ENCODE measurements around the gene CCNQ.

Gene CCNQ

GRCh38 chrX:153620576-153620975 lies 21.6 kb upstream of the CCNQ start:
- TF ChIP-seq, protein P1, sequence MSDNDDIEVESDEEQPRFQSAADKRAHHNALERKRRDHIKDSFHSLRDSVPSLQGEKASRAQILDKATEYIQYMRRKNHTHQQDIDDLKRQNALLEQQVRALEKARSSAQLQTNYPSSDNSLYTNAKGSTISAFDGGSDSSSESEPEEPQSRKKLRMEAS (IDR thresholded peaks at IDR 0.05), result no peak
- TF ChIP-seq FOXM1 (IDR thresholded peaks at IDR 0.05; ENCODE audit: borderline replicate concordance, low read depth) (no peak), TEAD4 (IDR thresholded peaks at IDR 0.05) (no peak), RAD21 (IDR thresholded peaks at IDR 0.05; ENCODE audit: low read depth) (no peak), CREB1 (IDR thresholded peaks at IDR 0.05; ENCODE audit: low read depth) (no peak), ZBTB7A (IDR thresholded peaks at IDR 0.05; ENCODE audit: low read depth) (no peak), EGR1 (IDR thresholded peaks at IDR 0.05) (no peak), CEBPB (IDR thresholded peaks at IDR 0.05) (no peak), TCF12 (IDR thresholded peaks at IDR 0.05; ENCODE audit: low read depth) (no peak), TAF1 (IDR thresholded peaks at IDR 0.05; ENCODE audit: low read depth) (no peak), YY1 (IDR thresholded peaks at IDR 0.05; ENCODE audit: low read depth) (no peak), EP300 (IDR thresholded peaks at IDR 0.05; ENCODE audit: borderline replicate concordance) (no peak), NFIC (IDR thresholded peaks at IDR 0.05) (no peak), USF1 (IDR thresholded peaks at IDR 0.05) (no peak)
- TF ChIP-seq, protein P2, sequence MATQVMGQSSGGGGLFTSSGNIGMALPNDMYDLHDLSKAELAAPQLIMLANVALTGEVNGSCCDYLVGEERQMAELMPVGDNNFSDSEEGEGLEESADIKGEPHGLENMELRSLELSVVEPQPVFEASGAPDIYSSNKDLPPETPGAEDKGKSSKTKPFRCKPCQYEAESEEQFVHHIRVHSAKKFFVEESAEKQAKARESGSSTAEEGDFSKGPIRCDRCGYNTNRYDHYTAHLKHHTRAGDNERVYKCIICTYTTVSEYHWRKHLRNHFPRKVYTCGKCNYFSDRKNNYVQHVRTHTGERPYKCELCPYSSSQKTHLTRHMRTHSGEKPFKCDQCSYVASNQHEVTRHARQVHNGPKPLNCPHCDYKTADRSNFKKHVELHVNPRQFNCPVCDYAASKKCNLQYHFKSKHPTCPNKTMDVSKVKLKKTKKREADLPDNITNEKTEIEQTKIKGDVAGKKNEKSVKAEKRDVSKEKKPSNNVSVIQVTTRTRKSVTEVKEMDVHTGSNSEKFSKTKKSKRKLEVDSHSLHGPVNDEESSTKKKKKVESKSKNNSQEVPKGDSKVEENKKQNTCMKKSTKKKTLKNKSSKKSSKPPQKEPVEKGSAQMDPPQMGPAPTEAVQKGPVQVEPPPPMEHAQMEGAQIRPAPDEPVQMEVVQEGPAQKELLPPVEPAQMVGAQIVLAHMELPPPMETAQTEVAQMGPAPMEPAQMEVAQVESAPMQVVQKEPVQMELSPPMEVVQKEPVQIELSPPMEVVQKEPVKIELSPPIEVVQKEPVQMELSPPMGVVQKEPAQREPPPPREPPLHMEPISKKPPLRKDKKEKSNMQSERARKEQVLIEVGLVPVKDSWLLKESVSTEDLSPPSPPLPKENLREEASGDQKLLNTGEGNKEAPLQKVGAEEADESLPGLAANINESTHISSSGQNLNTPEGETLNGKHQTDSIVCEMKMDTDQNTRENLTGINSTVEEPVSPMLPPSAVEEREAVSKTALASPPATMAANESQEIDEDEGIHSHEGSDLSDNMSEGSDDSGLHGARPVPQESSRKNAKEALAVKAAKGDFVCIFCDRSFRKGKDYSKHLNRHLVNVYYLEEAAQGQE (IDR thresholded peaks at IDR 0.05; ENCODE audit: low read depth), result no peak

DNA sequence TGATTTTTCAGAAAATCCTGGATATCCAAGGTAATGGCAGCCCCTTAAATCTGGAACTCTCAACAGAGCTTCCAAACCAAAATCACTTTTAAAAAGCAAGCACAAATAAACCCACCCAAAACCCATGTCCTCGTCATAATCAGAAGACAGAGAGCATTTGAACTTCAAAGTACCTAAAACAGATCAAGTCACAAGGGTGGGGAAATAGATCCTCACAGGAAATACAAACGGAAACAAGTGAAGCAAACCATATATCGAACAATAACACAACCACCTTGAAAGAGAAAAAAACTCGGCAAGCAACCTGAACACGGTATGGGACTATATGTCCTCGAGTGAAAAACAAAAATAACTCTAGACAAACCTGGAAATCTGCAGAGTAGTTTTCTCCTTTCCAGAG lies 15.9 kb upstream of the CCNQ start:
- TF ChIP-seq FOXM1 (IDR thresholded peaks at IDR 0.05; ENCODE audit: borderline replicate concordance, low read depth), result no peak
- TF ChIP-seq USF1 (IDR thresholded peaks at IDR 0.05), result no peak
- TF ChIP-seq TEAD4 (IDR thresholded peaks at IDR 0.05), result no peak
- no peak for TF ChIP-seq ZBTB7A (IDR thresholded peaks at IDR 0.05; ENCODE audit: low read depth)
- TF ChIP-seq YY1 (IDR thresholded peaks at IDR 0.05; ENCODE audit: low read depth), result no peak
- no peak for TF ChIP-seq RAD21 (IDR thresholded peaks at IDR 0.05; ENCODE audit: low read depth)
- TF ChIP-seq TCF12 (IDR thresholded peaks at IDR 0.05; ENCODE audit: low read depth), result no peak
- TF ChIP-seq, protein P1 (IDR thresholded peaks at IDR 0.05), result no peak
- TF ChIP-seq CREB1 (IDR thresholded peaks at IDR 0.05; ENCODE audit: low read depth), result no peak
- no peak for TF ChIP-seq EGR1 (IDR thresholded peaks at IDR 0.05)
- TF ChIP-seq EP300 (IDR thresholded peaks at IDR 0.05; ENCODE audit: borderline replicate concordance), result no peak
- TF ChIP-seq NFIC (IDR thresholded peaks at IDR 0.05), result no peak
- TF ChIP-seq TAF1 (IDR thresholded peaks at IDR 0.05; ENCODE audit: low read depth), result no peak
- TF ChIP-seq CEBPB (IDR thresholded peaks at IDR 0.05), result no peak
- TF ChIP-seq, protein P2 (IDR thresholded peaks at IDR 0.05; ENCODE audit: low read depth), result no peak

DNA sequence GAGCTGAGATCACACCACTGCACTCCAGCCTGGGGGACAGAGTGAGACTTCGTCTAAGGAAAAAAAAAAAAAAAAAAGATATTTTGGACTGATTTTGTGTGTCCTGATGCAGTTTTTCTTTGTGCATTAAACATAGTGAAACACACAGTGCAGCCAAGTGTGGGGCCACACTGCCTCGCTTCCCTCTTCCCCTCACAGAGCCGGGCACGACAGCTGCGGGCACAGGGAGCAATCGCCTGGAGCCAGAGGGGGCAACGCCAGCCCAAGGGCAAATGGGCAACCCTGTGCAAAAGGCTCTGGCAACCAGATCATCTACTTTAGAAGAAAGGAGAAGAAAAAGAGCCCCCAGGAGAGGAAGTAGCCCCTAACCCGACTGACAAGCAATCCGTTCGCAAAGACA lies 13.5 kb upstream of the CCNQ start:
- TF ChIP-seq ZBTB7A (IDR thresholded peaks at IDR 0.05; ENCODE audit: low read depth) (no peak), NFIC (IDR thresholded peaks at IDR 0.05) (no peak), EGR1 (IDR thresholded peaks at IDR 0.05) (no peak), CREB1 (IDR thresholded peaks at IDR 0.05; ENCODE audit: low read depth) (no peak), TAF1 (IDR thresholded peaks at IDR 0.05; ENCODE audit: low read depth) (no peak), TCF12 (IDR thresholded peaks at IDR 0.05; ENCODE audit: low read depth) (no peak), EP300 (IDR thresholded peaks at IDR 0.05; ENCODE audit: borderline replicate concordance) (no peak), CEBPB (IDR thresholded peaks at IDR 0.05) (no peak)

DNA sequence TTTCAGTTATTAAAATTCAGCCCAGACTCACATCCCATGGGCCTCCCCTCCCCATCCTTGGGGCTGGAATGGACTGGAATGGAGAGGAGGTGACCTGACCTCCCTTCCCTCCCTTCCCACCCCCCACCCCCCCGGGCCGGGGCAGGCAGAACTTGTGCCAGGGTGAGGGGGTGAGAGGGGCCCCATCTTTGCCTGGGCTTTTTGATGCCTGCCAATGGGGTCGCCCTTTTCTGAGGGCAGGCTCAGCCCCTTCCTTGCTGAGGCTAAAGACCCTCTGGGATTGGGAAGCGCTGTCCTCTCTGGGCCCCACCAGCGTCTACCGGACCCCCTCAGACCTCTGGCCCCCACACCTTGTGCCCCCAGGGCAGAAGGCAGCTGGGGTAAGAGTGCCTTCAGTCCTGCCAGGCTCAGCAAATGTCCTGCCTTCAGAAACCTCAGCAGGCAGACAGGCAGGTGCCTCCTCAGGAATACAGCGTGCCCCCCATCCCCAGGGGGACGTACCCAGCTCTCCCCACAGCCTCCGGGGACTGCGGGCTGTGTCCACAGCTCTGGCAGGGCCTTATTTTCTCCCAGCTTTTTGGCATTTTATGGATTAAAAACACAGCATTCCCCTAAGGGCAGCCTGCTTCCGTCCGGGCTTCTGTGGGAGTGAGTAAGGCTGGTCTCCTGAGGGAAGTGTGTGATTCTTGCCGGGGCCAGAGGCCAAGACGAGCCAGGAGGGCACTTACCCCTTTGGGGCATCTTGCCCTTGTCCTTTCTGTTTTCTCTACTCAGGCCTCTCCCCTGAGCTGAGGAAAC lies 12.6 kb upstream of the CCNQ start:
- TF ChIP-seq, protein P1 (IDR thresholded peaks at IDR 0.05), result no peak
- TF ChIP-seq CREB1 (IDR thresholded peaks at IDR 0.05; ENCODE audit: low read depth) (no peak), EP300 (IDR thresholded peaks at IDR 0.05; ENCODE audit: borderline replicate concordance) (no peak), CEBPB (IDR thresholded peaks at IDR 0.05) (no peak), TEAD4 (IDR thresholded peaks at IDR 0.05) (no peak), RAD21 (IDR thresholded peaks at IDR 0.05; ENCODE audit: low read depth) (no peak), ZBTB7A (IDR thresholded peaks at IDR 0.05; ENCODE audit: low read depth) (no peak), FOXM1 (IDR thresholded peaks at IDR 0.05; ENCODE audit: borderline replicate concordance, low read depth) (no peak), USF1 (IDR thresholded peaks at IDR 0.05) (no peak), TCF12 (IDR thresholded peaks at IDR 0.05; ENCODE audit: low read depth) (no peak), EGR1 (IDR thresholded peaks at IDR 0.05) (no peak), TAF1 (IDR thresholded peaks at IDR 0.05; ENCODE audit: low read depth) (no peak), NFIC (IDR thresholded peaks at IDR 0.05) (no peak), YY1 (IDR thresholded peaks at IDR 0.05; ENCODE audit: low read depth) (no peak)
- TF ChIP-seq, protein P2 (IDR thresholded peaks at IDR 0.05; ENCODE audit: low read depth), result no peak

All from Ishikawa (cell line).